Stimulated activated CD8-positive, alpha-beta memory T cell treated with anti-CD3 and anti-CD28 coated beads, Interleukin-15, amount 100 ng/mL, for 24 hours (primary cell): Measurements from ENCODE around the gene AKAP6.
"Not testable (repeated sequence)": the region's sequence is repeated elsewhere in the genome, so short reads cannot be mapped to it uniquely, and the experiment has no call there.

ENCODE experiments used
- DNase-seq: peaks from one replicate; pipeline ENCODE4 v3.0.0-alpha.2; 2020; ENCODE audit warnings: low read depth

AKAP6 gene

GRCh38 chr14:32374155-32374554, 45.1 kb downstream of the AKAP6 start:
- no peak for DNase-seq

GRCh38 chr14:32375663-32376062, 46.6 kb downstream of the AKAP6 start:
- no peak for DNase-seq

- no peak for DNase-seq
Observed at GRCh38 chr14:32377046-32377646, 48.0 kb downstream of the AKAP6 start.

DNA sequence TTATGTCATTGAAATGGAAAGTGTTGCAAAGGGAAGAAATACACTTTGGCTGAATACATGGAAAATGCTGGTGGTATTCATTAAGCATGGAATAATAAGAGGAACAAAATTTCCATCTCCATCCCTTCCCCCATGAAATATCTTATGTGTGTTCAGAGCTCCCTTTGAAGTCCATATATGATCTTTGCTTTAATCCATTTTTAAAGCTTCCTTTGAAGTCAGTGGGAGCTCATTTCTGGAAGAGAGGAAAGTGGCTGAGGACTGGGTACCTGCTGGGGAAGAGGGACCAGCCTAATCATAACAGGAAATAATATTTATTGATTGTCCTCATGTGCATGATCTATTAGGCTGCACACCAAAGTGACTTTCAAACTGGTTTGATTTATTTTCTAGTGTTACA, 49.2 kb downstream of the AKAP6 start:
- DNase-seq: no peak

DNA sequence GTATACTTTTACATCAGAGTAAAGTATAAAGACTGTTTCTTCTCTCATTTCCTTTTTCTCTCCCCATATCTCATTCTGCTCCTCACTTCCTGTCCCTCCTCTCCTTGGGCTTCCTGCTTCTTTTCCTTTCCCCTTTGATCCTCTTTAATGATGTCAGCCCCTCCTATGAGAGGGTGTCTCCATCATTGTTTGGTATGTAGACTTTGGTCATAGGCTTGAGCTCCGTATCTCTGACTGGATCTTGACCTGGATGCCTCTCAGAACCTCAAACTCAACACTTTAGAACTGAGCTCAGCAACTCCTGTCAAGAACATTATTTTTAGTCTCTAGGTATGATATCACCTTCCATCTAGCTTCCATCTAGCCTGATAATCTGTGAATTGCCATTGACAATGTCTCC, 50.3 kb downstream of the AKAP6 start:
- DNase-seq: no peak

DNA sequence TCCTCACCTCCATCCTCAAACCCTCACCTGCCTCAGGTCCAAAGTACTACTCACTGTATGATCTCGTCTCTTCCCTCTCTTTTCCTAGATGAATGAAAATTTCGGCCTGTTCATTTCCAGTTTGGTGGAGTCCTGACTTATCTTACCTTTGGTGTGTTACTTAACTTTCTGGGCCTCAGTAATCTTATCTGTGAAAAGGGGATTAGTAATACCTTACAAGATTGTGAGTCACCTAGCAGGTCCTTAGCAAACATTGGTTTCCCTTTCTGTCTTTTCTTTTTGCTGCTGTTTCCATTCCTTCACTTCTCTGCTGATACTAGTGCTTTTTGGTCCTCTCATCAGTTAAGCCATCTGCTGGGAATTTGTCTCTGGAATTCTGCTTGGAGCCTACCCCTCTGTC, 52.8 kb downstream of the AKAP6 start:
- no peak for DNase-seq

DNA sequence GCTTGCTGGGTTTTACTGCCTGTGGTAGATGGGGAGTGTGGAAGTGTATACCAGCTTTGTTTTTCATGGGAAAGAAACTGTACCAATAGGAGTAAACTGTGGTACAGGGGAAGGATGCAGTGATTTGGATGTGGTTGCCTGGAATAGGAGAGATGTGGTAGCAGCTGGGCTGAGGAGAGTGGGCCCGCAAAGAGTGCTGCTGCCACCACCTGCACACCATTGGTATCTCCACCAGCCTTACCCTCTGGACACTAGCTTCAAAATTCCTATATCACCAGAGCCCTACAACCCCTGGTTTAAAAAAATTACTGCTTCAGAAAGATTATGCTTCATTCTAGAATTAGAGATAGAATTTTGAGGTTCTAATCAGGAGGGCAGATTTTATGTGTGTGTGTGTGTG, 53.6 kb downstream of the AKAP6 start:
- no peak for DNase-seq

GRCh38 chr14:32383364-32384009, 54.4 kb downstream of the AKAP6 start:
- DNase-seq: no peak

- no peak for DNase-seq
Observed at GRCh38 chr14:32384464-32384863, 55.4 kb downstream of the AKAP6 start.

DNA sequence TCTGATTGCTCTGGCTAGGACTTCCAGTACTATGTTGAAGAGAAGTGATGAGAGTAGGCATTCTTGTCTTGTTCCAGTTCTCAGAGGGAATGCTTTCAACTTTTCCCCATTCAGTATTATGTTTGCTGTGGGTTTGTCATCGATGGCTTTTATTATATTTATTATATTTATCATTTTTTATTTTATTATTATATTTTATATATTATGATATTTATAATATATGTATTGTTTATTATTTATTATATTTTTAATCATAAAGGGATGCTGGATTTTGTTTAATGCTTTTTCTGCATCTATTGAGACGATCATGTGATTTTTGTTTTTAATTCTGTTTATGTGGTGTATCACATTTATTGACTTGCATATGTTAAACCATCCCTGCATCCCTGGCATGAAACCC, 58.2 kb downstream of the AKAP6 start:
- DNase-seq: not testable (repeated sequence)

DNA sequence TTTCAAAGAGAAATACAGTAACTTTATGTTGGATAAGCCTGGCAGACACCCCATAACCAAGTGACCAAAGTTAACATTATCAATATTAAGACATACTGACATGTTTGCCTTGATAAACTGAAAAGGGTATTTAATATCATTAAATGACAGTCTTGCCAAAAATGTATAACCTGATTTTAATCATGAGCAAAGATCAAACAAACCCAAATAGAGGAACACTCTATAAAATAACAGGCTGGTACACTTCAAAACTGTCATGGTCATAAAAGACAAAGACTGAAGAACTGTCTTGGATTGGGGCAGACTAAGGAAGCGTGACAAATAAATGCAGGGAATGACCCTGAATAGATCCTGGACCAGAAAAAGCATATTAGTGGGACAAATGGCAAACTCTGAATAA, 64.0 kb downstream of the AKAP6 start:
- no peak for DNase-seq

GRCh38 chr14:32394038-32394437, 64.9 kb downstream of the AKAP6 start:
- DNase-seq: no peak

DNA sequence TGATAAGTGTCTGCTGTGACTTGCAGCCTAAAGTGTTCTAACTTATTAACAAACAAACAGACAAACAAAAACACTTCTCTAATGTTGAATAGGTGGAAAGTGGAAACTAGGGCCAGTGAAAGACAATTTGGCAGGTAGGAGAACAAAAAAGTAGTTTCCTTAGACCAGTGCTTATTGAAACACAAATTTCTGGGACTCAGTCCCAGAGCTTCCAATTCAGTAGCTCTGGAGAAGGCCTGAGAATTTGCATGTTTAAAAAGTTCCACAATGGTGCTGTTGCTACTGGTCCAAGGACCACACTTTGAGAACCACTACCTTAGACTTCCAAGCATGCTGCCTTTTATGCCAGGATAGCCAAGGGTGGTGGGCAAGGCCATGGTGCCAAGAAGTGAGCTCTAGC, 67.8 kb downstream of the AKAP6 start:
- DNase-seq: no peak

DNA sequence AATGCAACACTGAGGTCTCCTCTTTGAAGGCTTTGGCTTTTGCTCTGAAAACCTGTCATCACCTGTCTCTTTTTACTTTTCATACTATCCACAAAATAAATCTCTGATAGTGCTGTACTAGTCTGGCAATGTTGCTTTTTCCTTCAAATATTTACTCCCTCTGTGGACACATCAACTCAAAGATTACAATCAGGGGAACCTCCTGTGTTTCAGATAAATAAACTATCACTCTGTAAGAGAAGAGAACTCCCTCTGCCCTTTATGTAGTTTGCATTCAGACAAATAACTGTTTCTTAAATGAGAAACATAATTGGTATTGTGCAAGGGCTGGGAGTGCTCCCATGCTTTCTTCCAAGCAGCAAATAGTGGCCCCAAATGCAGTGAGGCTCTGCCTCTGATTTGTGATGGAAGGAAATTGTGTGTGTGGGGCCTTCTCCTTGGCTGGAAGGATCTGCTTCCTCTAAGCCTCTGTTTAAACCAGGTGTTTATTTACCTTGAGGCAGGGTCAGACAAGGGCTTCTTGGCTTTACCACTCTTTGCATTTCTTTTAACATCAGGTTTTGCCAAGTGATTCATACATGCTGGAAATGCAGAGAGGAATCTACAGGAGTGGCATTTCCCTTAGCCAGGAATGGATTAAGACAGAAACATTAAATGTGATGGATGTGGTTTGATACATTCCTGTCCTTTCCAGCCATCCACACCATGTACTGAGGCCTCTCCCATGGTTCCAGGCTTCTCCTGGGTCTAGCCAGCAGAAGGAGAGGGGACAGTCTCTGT, 69.0 kb downstream of the AKAP6 start:
- no peak for DNase-seq

GRCh38 chr14:32399920-32400319, 70.8 kb downstream of the AKAP6 start:
- DNase-seq: no peak

GRCh38 chr14:32400480-32400879, 71.4 kb downstream of the AKAP6 start:
- DNase-seq: no peak

DNA sequence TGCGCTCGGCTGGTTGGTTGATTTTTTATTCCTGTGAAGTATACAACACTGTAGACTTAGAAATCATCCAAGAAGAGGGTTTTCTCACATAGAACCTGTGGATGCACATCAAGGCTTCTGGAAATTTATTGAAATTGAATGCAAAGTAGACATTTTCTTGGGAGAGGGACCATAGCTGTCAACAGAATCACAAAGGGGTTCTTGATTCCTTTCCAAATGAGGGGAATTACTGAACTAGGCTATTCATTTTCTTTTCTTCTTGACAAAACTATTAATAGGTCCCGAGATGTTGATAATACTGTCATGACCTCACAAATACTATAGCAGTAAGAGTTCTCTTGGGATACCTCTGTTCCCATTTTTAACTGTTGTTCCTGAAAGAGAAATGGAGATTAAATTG, 73.9 kb downstream of the AKAP6 start:
- no peak for DNase-seq

- no peak for DNase-seq
Observed at GRCh38 chr14:32403688-32404087, 74.6 kb downstream of the AKAP6 start.

DNA sequence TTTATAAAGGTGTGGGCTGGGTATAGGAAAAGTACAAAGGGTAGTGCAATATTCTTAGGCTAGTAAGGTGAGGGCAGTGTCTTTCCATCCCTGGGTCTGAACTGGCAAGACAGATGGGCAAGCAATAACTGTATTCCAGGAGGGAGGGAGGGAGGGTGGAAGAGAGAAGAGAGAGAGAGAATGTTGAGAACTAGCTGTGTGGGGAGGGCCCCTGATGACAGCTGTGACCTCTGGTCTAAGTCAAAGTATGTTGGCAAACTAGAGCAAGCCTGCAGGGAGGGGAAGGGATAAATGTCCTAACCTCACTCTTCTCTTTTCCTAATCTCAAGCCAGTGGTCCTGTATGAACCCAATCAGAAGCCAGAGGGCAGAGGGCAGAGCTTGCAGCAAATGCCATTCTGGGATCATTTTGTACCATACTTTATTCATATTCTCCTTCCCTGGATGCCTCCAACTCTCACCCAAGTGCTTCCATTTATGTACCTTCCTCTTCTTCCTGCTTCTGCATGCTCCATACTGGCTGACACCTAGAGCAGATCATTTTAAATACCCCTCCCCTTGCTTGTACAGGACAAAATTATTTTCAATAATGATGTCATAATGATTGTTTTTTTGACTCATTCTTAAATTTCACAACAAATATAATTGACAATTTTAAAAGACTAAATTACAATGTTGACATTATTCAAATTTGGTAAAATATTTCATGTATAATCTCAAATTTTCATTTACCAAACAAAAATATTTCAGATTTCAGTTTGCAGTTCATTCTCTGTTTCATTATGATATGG, 75.9 kb downstream of the AKAP6 start:
- no peak for DNase-seq

DNA sequence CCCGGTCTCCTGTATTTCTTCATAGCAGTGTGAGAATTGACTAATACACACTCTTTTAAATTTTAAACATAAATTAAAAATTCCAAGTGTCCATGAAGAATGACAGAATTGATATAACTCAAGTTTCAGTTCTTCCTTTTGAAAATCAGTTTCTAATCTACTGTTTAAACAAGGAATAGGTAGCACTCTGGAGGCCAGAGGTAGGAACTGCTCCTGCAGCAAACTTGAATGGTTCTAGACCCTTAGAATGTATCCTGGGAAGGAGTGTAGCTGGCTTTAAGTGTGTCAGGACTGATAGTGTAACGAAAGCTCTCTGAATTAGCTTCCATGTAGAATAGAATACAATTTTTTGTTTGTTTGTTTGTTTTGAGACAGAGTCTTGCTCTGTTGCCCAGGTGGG, 76.8 kb downstream of the AKAP6 start:
- no peak for DNase-seq

GRCh38 chr14:32407130-32407529, 78.0 kb downstream of the AKAP6 start:
- no peak for DNase-seq

- DNase-seq: no peak
Observed at GRCh38 chr14:32408018-32408417, 78.9 kb downstream of the AKAP6 start.

DNA sequence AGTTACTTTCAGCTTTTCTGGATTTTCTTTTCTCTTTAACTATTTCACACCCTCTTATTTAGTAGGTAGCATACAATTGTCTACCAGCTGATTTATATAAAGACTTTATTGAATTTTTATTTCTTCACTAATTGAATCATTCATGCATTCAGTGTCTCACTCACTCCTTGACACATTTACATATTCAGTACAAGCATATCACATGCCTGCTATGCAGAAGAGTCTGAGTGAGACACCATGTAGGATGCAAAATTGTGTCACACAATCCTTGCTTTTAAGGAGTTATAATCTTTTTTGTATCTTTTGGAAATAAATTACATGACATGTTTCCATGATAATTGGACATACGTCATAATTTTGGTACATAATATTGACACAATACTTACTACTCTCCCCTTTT, 83.0 kb downstream of the AKAP6 start:
- no peak for DNase-seq
